Activated CD4-positive, alpha-beta T cell treated with anti-CD3 and anti-CD28 coated beads, Interleukin-2, Interleukin-4, amounts not matched to agents 100 ng/mL and 50 ng/mL, durations not matched to agents 16 hours and 8 hours (primary cell): ENCODE results near the gene KLF4.
"Not testable (repeated sequence)": the region's sequence is repeated elsewhere in the genome, so short reads cannot be mapped to it uniquely, and the experiment has no call there.

Experiments
- DNase-seq: peaks from one replicate; pipeline ENCODE4 v3.0.0-alpha.2; 2020; ENCODE audit warnings: low spot score

The KLF4 gene

GRCh38 chr9:107489687-107490605 is at the start of gene KLF4:
TSS of gene KLF4 (minus strand) at chr9:107489769. CDS start at chr9:107489172, 597 bp downstream.
- peak; percentile 81 for DNase-seq

DNA sequence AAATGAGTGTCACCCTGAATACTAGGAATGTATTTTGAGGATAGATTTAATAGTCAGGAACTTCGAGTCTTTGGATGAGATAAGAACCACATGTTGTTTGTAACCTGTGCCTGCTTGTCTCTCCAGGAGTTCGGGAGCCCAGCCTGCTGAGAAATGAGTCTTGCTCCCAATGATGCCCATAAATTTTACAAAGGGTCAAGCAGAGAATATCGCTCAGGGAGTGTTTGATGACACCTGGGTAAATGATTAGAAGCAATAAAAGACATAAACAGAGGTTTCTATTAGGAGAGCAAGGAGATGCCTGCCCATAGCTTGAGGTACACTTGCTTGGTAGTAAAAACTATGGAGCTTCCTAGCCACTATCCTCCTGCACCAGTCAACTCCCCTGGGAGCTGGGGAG is 46.9 kb upstream of the KLF4 start:
- no peak for DNase-seq

DNA sequence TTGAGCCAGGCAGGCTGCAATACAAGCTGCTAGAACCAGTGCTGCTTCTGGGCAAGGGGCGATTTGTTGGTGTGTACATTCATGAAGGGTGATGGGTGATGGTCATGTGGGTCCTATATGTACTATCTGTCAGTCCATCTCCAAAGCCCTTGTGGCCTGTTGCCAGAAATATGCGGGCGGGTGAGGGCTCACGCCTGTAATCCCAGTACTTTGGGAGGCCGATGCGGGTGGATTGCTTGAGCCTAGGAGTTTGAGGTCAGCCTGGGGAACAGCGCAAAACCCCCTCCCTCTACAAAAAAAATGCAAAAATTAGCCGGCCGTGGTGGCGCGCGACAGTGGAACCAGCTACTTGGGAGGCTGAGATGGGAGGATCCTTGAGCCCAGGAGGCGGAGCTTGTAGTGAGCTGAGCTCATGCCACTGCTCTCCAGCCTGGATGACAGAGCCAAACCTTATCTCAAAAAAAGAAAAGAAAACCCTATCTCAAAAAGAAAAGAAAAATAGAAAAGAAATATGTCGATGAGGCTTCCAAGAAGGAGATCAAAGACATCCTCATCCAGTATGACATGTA is 45.0 kb upstream of the KLF4 start:
- DNase-seq = no peak

DNA sequence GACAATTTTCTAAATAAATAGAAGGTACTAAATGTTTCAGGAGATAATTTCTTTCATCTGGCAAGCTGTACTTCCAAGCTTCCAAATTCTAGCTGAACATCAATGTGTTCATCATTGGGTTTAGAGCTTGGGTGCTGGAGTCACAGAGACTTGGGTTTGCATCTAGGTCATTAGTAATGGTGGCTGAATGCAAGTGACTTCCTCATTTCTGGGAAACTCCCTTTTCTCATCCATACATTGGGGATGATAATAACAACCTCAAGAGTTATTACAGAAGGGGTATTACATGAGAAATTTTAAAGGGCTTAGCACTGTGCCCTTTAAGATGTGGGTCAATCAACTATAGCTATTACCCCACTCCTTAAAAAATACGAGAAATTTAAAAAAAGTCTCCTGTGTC is 41.1 kb upstream of the KLF4 start:
- DNase-seq = no peak

GRCh38 chr9:107528686-107529085 is 39.1 kb upstream of the KLF4 start:
- no peak for DNase-seq

DNA sequence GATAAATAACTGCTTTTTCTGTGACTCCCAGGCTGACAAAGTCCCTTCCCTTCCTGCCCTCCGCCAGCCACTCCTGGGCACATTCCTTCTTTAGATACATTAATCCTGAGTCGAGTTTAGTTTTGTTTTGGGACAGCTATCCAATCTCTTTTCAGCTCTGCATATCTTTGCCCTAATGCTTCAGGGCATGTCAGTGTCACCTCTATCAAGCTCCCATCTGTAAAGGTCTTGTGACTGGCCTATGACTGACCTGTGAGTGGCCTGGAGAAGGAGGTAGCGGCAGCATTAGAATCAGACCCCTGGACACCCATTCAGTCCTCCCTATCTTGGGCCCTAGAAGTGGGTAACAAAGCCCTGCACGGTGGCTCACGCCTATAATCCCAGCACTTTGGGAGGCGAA is 34.0 kb upstream of the KLF4 start:
- no peak for DNase-seq

DNA sequence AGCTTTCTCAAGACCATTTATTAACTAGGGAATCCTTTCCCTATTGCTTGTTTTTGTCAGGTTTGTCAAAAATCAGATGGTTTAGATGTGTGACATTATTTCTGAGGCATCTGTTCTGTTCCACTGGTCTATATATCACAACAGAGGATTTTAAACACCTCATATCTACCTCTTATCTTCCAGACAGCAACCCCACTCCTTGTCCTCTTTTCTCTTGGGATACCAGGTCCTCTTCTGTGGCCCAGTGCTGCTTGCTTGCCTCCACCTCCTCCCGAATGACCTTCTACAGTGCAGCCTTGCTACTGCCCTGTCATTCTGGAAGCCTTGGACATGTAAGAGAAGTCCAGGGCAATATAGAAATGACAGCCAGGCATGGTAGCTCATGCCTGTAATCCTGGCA is 30.6 kb upstream of the KLF4 start:
- DNase-seq = no peak

- no peak for DNase-seq
Observed at GRCh38 chr9:107518037-107518807, 28.7 kb upstream of the KLF4 start.

DNA sequence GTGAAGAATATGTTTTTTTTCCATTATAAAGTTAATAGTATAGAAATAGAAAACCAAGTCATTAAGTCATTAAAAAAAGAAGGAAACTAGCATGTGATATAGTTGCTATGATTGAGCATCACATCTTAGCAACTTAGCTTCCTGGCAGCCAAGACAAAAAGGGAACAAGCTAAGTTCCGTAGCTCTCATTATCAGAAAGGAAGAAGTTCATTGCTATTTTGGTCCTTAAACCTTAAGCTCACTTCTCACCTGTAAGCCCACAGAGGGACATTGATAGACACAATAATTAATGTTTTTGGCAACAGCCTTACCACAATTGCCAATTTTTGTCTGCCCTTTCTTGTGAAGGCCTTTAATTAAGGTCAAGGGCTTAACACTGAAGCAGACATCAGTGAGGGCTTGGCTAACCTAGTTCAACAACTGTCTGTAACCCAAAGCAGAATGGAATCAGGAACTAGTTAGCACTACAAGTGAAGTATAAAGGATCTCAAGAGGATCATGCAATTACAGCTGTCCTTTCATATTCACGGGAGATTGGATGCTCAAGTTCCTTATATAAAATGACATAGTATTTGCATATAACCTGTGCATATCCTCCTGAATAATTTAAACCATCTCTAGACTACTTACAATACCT is 24.0 kb upstream of the KLF4 start:
- no peak for DNase-seq

DNA sequence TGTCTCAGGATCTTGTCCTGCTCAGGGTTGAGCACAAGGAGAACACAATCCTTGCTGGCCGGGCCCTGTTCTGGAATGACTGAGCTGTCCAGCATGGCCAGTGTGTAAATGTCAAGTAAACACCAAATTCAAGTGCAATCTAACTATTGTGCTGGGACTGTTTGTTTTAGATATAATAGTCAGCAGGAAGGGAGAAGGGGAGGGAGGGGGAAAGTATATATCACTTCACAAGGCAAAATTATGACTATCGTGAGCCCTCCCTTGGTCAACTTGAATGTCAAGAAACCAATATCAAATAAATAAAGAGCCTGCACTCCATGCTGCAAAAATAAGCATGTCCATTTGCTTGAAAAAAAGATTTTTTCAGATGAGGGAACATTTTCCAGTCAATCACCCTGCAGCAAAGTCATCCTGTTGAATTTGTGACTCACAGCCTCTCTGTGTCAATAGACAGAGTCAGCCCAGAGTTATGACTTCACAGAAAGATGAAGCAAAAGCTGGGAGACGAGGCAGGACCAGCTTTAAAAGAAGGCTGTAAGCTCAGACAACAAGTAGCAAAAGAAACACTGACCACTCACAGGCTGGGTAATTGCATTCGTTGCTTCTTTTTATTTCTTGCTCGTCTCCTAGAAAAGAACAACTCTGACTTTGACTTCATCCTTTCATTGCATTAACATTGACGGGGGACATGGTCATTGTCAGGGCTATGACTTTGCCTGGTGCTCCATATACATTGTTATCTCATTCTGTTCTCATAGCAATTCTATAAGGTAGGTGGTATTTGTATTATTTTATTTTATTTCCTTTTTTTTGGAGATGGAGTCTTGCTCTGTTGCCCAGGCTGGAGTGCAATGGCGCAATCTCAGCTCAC is 15.3 kb upstream of the KLF4 start:
- DNase-seq = no peak

DNA sequence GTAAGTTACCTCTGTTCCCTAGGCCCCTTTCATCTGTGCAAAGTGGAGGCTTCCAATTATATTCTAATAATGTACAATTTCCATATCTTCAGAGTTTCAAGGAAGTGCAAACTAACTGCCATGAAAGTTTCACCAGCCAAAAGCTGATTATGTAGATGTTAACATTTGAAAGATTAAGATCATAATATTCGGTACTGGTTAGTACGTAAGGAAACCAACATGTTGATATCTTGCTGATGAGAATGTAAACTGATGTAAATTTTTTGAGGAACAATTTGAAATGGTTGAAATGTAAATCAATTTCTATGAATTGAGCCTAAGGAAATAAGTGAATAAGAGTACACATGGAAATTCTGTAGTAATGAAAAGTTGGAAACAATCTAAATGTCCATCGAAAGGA is 12.9 kb upstream of the KLF4 start:
- no peak for DNase-seq

- DNase-seq = not testable (repeated sequence)
Observed at GRCh38 chr9:107500421-107501200, 11.0 kb upstream of the KLF4 start.

DNA sequence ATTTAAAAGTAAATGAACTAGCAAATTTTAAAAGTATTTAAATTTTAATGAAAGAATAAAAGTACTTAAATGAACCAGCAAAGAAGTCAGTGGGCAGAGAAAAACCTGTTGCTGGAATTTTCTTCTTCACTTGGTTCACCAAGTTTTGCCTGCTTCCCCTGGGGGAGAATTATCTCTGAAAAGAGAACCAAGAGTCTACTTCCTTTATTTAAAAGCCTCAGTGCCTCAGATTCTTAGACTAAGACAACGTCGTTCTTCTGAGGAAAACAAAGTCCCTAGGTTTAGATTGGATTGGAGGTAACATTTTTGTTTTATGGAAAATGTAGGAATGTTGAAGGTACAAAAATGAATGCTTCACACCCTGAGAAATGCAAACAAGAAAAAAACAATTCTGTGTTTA is 7.4 kb upstream of the KLF4 start:
- DNase-seq = no peak

DNA sequence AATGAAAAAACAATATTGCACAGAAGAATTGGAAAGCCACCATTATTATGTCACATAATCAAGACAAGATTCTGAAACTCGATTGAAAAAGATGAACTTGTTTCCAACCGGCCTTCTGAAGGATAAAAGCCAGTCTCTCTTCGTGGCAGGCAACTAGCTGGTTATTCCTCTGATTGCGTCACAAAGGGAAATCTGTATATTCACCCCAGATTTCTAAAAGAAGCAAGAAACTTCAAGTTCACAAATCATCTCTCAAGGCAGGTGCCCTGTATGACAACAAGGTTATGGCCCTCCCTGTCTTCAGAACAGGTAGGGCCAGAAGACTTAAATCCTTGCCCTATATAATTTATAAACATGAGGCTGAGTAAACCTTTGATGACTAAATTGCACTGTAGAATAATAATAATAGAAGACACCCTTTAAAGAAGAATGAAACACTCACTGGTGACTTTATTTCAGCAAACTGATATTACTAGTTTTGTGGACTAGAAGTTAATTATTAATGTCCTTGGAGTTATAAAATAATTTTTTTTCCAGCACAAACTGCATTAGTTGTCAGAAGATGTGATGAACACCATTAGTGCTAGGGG is 2.9 kb upstream of the KLF4 start:
- DNase-seq = no peak

GRCh38 chr9:107491081-107492053 is 1.8 kb upstream of the KLF4 start:
- DNase-seq = no peak

GRCh38 chr9:107490606-107490970 is 1.0 kb upstream of the KLF4 start:
- not testable (repeated sequence) for DNase-seq

- DNase-seq = no peak
Observed at GRCh38 chr9:107489144-107489673, 360 bp downstream of the KLF4 start.

DNA sequence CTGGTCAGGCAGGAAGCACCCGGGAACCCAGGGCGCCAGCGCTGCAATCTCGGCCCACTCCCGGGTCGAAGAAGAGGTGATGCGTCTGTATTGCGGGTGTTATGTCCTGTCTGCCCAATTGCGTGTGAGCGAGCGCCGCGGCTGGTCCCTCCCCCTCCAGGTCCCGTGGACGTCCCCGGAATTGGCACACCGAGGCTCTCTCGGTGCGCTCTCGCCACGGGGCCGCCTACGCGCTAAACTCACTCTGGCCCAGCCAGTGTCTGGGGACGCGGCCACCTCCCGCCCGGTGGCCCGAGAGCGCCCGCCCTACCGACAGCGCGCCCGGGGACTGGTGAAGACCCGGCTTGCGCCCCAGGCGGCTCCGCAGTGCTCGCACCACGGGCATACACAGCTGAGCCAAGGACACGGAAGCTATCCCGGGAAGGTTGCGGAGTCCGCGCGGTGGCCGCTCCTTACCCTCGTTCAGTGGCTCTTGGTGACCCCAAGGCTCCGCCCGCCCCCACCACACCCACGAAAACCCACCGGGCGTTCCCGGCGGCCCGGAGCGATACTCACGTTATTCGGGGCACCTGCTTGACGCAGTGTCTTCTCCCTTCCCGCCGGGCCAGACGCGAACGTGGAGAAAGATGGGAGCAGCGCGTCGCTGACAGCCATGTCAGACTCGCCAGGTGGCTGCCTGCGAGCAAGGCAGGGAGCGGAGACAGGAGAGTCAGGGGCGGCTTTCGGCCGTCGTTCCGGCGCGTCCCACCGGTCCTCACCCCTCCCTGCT is 1.0 kb downstream of the KLF4 start:
- peak; percentile 18 for DNase-seq
